ENCODE measurements around the gene KCNMB3. TPM values are rescaled to one million over a fixed set of nuclear protein-coding genes. Genes with fewer than 3 reads are reported as not detected.
"Not testable (repeated sequence)": the region's sequence is repeated elsewhere in the genome, so short reads cannot be mapped to it uniquely, and the experiment has no call there.

The KCNMB3 gene
- total RNA-seq, 2 experiments from 2014 or later, result 0.60 TPM; not detected in 1

DNA sequence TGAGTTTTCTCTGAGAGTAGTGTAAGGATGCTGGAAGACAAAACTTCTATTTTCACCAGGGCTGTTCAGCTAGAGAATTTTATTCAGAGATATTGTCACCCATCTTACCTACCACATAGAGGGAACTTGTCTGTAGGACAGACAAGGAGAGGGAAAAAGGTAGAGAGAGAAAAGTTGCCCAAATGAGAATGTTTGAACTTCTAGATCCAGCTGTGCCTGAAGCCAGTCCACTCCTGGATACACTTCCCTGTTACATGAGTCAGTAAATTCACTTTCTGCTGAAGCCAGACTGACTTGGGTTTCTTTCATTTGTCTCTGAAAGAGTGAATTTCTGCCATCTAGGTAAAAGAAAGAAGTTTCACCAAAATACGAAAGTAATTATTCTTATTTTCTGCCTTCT, 27.2 kb upstream of the KCNMB3 start:
- Histone ChIP-seq H3K4me1 (ENCODE audit: insufficient read depth, low read length, poor library complexity, severe bottlenecking) (no peaks in the 10 kb centered on the region), H3K4me2 (ENCODE audit: low read length) (no peak overlapping the region), H2AFZ (ENCODE audit: low read length) (no peak overlapping the region), H4K20me1 (ENCODE audit: insufficient read depth, low read length) (no peaks in the 10 kb centered on the region), H3K9me2 (ENCODE audit: insufficient read depth, low read length) (no peaks in the 10 kb centered on the region), H3K27ac (ENCODE audit: low read depth, low read length, poor library complexity, severe bottlenecking) (no peak overlapping the region), H3K4me3 (ENCODE audit: low read depth, low read length, poor library complexity, severe bottlenecking) (no peak overlapping the region), H3K36me3 (ENCODE audit: insufficient read depth, low read length) (no peaks in the 10 kb centered on the region), H3K79me2 (ENCODE audit: insufficient read depth, low read depth, low read length) (no peaks in the 10 kb centered on the region), H3K9me3 (ENCODE audit: low read length) (no peaks in the 10 kb centered on the region)
- POLR2A ChIA-PET, result interaction anchor here (0.6 kb wide), 1 partner anchor 72 kb away, joined by 3 read pairs; no protein-coding TSS in a partner anchor
- TF ChIP-seq, protein P1, sequence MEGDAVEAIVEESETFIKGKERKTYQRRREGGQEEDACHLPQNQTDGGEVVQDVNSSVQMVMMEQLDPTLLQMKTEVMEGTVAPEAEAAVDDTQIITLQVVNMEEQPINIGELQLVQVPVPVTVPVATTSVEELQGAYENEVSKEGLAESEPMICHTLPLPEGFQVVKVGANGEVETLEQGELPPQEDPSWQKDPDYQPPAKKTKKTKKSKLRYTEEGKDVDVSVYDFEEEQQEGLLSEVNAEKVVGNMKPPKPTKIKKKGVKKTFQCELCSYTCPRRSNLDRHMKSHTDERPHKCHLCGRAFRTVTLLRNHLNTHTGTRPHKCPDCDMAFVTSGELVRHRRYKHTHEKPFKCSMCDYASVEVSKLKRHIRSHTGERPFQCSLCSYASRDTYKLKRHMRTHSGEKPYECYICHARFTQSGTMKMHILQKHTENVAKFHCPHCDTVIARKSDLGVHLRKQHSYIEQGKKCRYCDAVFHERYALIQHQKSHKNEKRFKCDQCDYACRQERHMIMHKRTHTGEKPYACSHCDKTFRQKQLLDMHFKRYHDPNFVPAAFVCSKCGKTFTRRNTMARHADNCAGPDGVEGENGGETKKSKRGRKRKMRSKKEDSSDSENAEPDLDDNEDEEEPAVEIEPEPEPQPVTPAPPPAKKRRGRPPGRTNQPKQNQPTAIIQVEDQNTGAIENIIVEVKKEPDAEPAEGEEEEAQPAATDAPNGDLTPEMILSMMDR (conservative IDR thresholded peaks at IDR 0.05; ENCODE audit: low read length), result no peak
- no peak for TF ChIP-seq EZH2phosphoT487 (IDR thresholded peaks at IDR 0.05; ENCODE audit: borderline replicate concordance, low read depth, low read length)
- CTCF ChIA-PET (ENCODE audit: unreplicated experiment), result no interaction called here
- no TSS peak for BruUV-seq (replicated peaks)
- no peak for DNase-seq (ENCODE audit: low spot score)
- intact Hi-C loops (cut with micrococcal nuclease; ENCODE audit: unreplicated experiment), result no loop called here

DNA sequence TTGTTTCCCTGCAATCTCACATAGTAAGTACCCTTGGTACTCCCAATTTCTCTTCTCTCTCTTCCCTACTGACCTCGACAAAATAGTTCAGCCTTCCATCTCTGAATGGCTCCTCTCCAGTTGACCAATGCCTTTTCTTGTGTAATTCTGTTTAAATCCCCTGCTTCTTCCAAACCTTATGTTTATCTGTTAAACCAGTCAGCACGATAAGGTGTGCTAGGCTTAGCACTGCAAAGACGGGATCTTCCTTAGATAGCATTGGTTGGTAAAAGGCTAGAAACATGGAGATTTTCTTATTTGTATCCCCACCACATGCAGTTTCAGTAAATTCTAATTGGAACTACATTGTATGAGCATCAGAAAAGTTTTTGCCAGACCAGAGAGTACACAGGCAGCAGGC, 25.8 kb upstream of the KCNMB3 start:
- Histone ChIP-seq H3K79me2 (ENCODE audit: insufficient read depth, low read depth, low read length) (no peaks in the 10 kb centered on the region), H3K27ac (ENCODE audit: low read depth, low read length, poor library complexity, severe bottlenecking) (no peak overlapping the region), H3K4me2 (ENCODE audit: low read length) (no peak overlapping the region), H4K20me1 (ENCODE audit: insufficient read depth, low read length) (no peaks in the 10 kb centered on the region), H2AFZ (ENCODE audit: low read length) (no peak overlapping the region), H3K9me3 (ENCODE audit: low read length) (no peaks in the 10 kb centered on the region), H3K36me3 (ENCODE audit: insufficient read depth, low read length) (no peaks in the 10 kb centered on the region), H3K9me2 (ENCODE audit: insufficient read depth, low read length) (no peaks in the 10 kb centered on the region), H3K4me3 (ENCODE audit: low read depth, low read length, poor library complexity, severe bottlenecking) (no peak overlapping the region), H3K4me1 (ENCODE audit: insufficient read depth, low read length, poor library complexity, severe bottlenecking) (no peaks in the 10 kb centered on the region)
- TF ChIP-seq EZH2phosphoT487 (IDR thresholded peaks at IDR 0.05; ENCODE audit: borderline replicate concordance, low read depth, low read length), result no peak
- TF ChIP-seq, protein P1 (conservative IDR thresholded peaks at IDR 0.05; ENCODE audit: low read length), result no peak
- intact Hi-C loops (cut with micrococcal nuclease; ENCODE audit: unreplicated experiment), result no loop called here
- CTCF ChIA-PET (ENCODE audit: unreplicated experiment), result no interaction called here
- DNase-seq (ENCODE audit: low spot score), result no peak
- POLR2A ChIA-PET, result interaction anchor here (0.6 kb wide), 1 partner anchor 1870 kb away, joined by 4 read pairs; no protein-coding TSS in a partner anchor
- no TSS peak for BruUV-seq (replicated peaks)

DNA sequence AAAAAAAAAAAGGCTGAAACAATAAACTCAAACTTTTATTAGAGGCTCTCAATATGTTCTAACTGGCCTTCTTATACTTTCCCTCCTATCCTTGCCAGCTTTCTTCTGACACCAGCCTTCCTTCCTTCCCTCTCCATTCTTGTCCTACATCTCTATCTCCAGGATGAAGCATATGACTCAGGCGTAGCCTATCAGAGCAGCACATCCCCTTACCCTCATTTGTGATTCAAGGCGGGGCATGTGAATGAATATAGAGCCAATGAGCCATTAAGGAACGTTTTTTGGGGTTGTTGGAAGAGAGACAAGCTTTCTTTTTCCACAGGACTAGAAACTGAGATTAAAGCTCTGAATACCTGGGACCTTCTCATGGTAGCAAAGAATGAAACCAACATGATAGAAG, 25.1 kb upstream of the KCNMB3 start:
- POLR2A ChIA-PET, result interaction anchor here (0.6 to 1.0 kb wide), 6 partner anchors 12 to 1871 kb away, joined by 3 to 9 read pairs (median 4); no protein-coding TSS in a partner anchor
- BruUV-seq (replicated peaks), result no TSS peak
- H3K9me2 ChIP-seq (ENCODE audit: insufficient read depth, low read length), result no peaks in the 10 kb centered on the region

DNA sequence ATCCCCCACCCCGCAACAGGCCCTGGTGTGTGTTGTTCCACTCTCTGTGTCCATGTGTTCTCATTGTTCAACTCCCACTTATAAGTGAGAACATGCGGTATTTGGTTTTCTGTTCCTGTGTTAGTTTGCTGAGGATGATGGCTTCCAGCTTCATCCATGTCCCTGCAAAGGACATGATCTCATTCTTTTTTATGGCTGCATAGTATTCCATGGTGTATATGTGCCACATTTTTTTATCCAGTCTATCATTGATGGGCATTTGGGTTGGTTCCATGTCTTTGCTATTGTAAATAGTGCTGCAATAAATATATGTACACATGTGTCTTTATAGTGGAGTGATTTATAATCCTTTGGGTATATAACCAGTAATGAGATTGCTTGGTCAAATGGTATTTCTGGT, 23.5 kb upstream of the KCNMB3 start:
- H2AFZ ChIP-seq (ENCODE audit: low read length); H3K9me3 ChIP-seq (ENCODE audit: low read length); H3K79me2 ChIP-seq (ENCODE audit: insufficient read depth, low read depth, low read length); BruUV-seq (replicated peaks); H3K36me3 ChIP-seq (ENCODE audit: insufficient read depth, low read length); H3K4me2 ChIP-seq (ENCODE audit: low read length); CTCF ChIA-PET (ENCODE audit: unreplicated experiment); H3K9me2 ChIP-seq (ENCODE audit: insufficient read depth, low read length); H3K4me1 ChIP-seq (ENCODE audit: insufficient read depth, low read length, poor library complexity, severe bottlenecking); H3K27ac ChIP-seq (ENCODE audit: low read depth, low read length, poor library complexity, severe bottlenecking); H3K4me3 ChIP-seq (ENCODE audit: low read depth, low read length, poor library complexity, severe bottlenecking); H4K20me1 ChIP-seq (ENCODE audit: insufficient read depth, low read length); DNase-seq (ENCODE audit: low spot score): not testable (repeated sequence)
- POLR2A ChIA-PET, result interaction anchor here (0.7 to 1.2 kb wide), 2 partner anchors 19 to 462 kb away, joined by 3 to 4 read pairs; no protein-coding TSS in a partner anchor
- intact Hi-C loops (cut with micrococcal nuclease; ENCODE audit: unreplicated experiment), result loop anchor here (5.0 kb wide), 1 partner anchor 127 kb away; the partner anchor contains the start of gene PIK3CA

More for the DNA sequence above, 25.1 kb upstream of the KCNMB3 start:
- Histone ChIP-seq H3K4me3 (ENCODE audit: low read depth, low read length, poor library complexity, severe bottlenecking) (no peak overlapping the region), H3K4me1 (ENCODE audit: insufficient read depth, low read length, poor library complexity, severe bottlenecking) (no peaks in the 10 kb centered on the region), H3K9me3 (ENCODE audit: low read length) (no peaks in the 10 kb centered on the region), H3K27ac (ENCODE audit: low read depth, low read length, poor library complexity, severe bottlenecking) (no peak overlapping the region), H3K4me2 (ENCODE audit: low read length) (no peak overlapping the region), H3K79me2 (ENCODE audit: insufficient read depth, low read depth, low read length) (no peaks in the 10 kb centered on the region), H2AFZ (ENCODE audit: low read length) (no peak overlapping the region), H4K20me1 (ENCODE audit: insufficient read depth, low read length) (no peaks in the 10 kb centered on the region), H3K36me3 (ENCODE audit: insufficient read depth, low read length) (no peaks in the 10 kb centered on the region)
- intact Hi-C loops (cut with micrococcal nuclease; ENCODE audit: unreplicated experiment), result no loop called here
- no peak for DNase-seq (ENCODE audit: low spot score)
- TF ChIP-seq, protein P1 (conservative IDR thresholded peaks at IDR 0.05; ENCODE audit: low read length), result no peak
- CTCF ChIA-PET (ENCODE audit: unreplicated experiment), result no interaction called here
